ENCODE measurements around the gene PRIMA1. TPM values are rescaled to one million over a fixed set of nuclear protein-coding genes. Genes with fewer than 3 reads are reported as not detected.
"Not testable (repeated sequence)": the region's sequence is repeated elsewhere in the genome, so short reads cannot be mapped to it uniquely, and the experiment has no call there.

PRIMA1 gene
- total and polyA plus RNA-seq, 5 donors from 2014 or later, result not detected

GRCh38 chr14:93824518-93825234, 36.4 kb upstream of the PRIMA1 start:
- no peak overlapping the region for H3K27ac ChIP-seq (ENCODE audit: insufficient read depth, low read length, poor library complexity, severe bottlenecking)
- H3K4me1 ChIP-seq (ENCODE audit: control insufficient read depth, insufficient read depth, low read length, poor library complexity, severe bottlenecking), result no peaks in the 10 kb centered on the region
- peaks cover 18% of the 10 kb centered on the region for H3K27me3 Mint-ChIP-seq
- DNase-seq (no peak), ATAC-seq (ENCODE audit: low read depth in 2 of 2) (no peak)
- H3K4me1 Mint-ChIP-seq, result no peaks in the 10 kb centered on the region
- no peak overlapping the region for H3K4me3 ChIP-seq (ENCODE audit: low read depth, low read length)
- peaks cover 0 to 2% (median 0%) of the 10 kb centered on the region in 7 donors for H3K9me3 Mint-ChIP-seq
- H3K36me3 ChIP-seq (ENCODE audit: control insufficient read depth, insufficient read depth, low read length), result no peaks in the 10 kb centered on the region
- H3K27me3 ChIP-seq (ENCODE audit: control insufficient read depth, insufficient read depth, low read length), result no peaks in the 10 kb centered on the region
- no peak overlapping the region for H3K4me3 Mint-ChIP-seq
- H3K36me3 Mint-ChIP-seq, result no peaks in the 10 kb centered on the region
- no peaks in the 10 kb centered on the region for H3K9me3 ChIP-seq (ENCODE audit: control insufficient read depth in 2 of 2, low read length in 2 of 2)
- no peak overlapping the region for H3K27ac Mint-ChIP-seq

- H3K4me3 Mint-ChIP-seq, result no peak overlapping the region
- peaks cover 0 to 2% (median 0%) of the 10 kb centered on the region in 7 donors for H3K9me3 Mint-ChIP-seq
- Histone ChIP-seq H3K36me3 (ENCODE audit: control insufficient read depth, insufficient read depth, low read length) (no peaks in the 10 kb centered on the region), H3K9me3 (ENCODE audit: control insufficient read depth in 2 of 2, low read length in 2 of 2) (no peaks in the 10 kb centered on the region), H3K4me1 (ENCODE audit: control insufficient read depth, insufficient read depth, low read length, poor library complexity, severe bottlenecking) (no peaks in the 10 kb centered on the region), H3K27me3 (ENCODE audit: control insufficient read depth, insufficient read depth, low read length) (no peaks in the 10 kb centered on the region), H3K4me3 (ENCODE audit: low read depth, low read length) (no peak overlapping the region), H3K27ac (ENCODE audit: insufficient read depth, low read length, poor library complexity, severe bottlenecking) (no peak overlapping the region)
- peaks cover 18% of the 10 kb centered on the region for H3K27me3 Mint-ChIP-seq
- H3K36me3 Mint-ChIP-seq, result no peaks in the 10 kb centered on the region
- ATAC-seq (ENCODE audit: low read depth in 2 of 2), result no peak
- DNase-seq, result no peak
- no peak overlapping the region for H3K27ac Mint-ChIP-seq
- no peaks in the 10 kb centered on the region for H3K4me1 Mint-ChIP-seq
These were observed 35.8 kb upstream of the PRIMA1 start for GRCh38 chr14:93824076-93824475.

GRCh38 chr14:93821051-93821450, 32.8 kb upstream of the PRIMA1 start:
- Mint-ChIP-seq H3K27me3 (peaks cover 5% of the 10 kb centered on the region), H3K9me3 (peaks cover 0 to 5% (median 0%) of the 10 kb centered on the region in 7 donors), H3K4me1 (no peaks in the 10 kb centered on the region), H3K4me3 (no peak overlapping the region), H3K27ac (no peak overlapping the region), H3K36me3 (no peaks in the 10 kb centered on the region)
- Histone ChIP-seq H3K27me3 (ENCODE audit: control insufficient read depth, insufficient read depth, low read length) (no peaks in the 10 kb centered on the region), H3K9me3 (ENCODE audit: control insufficient read depth in 2 of 2, low read length in 2 of 2) (no peaks in the 10 kb centered on the region), H3K27ac (ENCODE audit: insufficient read depth, low read length, poor library complexity, severe bottlenecking) (no peak overlapping the region), H3K36me3 (ENCODE audit: control insufficient read depth, insufficient read depth, low read length) (no peaks in the 10 kb centered on the region), H3K4me1 (ENCODE audit: control insufficient read depth, insufficient read depth, low read length, poor library complexity, severe bottlenecking) (no peaks in the 10 kb centered on the region), H3K4me3 (ENCODE audit: low read depth, low read length) (no peak overlapping the region)
- no peak for DNase-seq
- no peak for ATAC-seq (ENCODE audit: low read depth in 2 of 2)

- H3K4me1 Mint-ChIP-seq, result no peaks in the 10 kb centered on the region
- H3K27me3 ChIP-seq (ENCODE audit: control insufficient read depth, insufficient read depth, low read length), result no peaks in the 10 kb centered on the region
- no peak for ATAC-seq (ENCODE audit: low read depth in 2 of 2)
- H3K9me3 ChIP-seq (ENCODE audit: control insufficient read depth in 2 of 2, low read length in 2 of 2), result peaks cover 9% of the 10 kb centered on the region in 2 experiments
- H3K4me3 ChIP-seq (ENCODE audit: low read depth, low read length), result no peak overlapping the region
- H3K27ac Mint-ChIP-seq, result no peak overlapping the region
- peaks cover 2 to 19% (median 6%) of the 10 kb centered on the region in 7 donors for H3K9me3 Mint-ChIP-seq
- H3K4me1 ChIP-seq (ENCODE audit: control insufficient read depth, insufficient read depth, low read length, poor library complexity, severe bottlenecking), result no peaks in the 10 kb centered on the region
- H3K27ac ChIP-seq (ENCODE audit: insufficient read depth, low read length, poor library complexity, severe bottlenecking), result no peak overlapping the region
- no peaks in the 10 kb centered on the region for H3K36me3 ChIP-seq (ENCODE audit: control insufficient read depth, insufficient read depth, low read length)
- peaks cover 3% of the 10 kb centered on the region for H3K36me3 Mint-ChIP-seq
- no peak for DNase-seq
- H3K27me3 Mint-ChIP-seq, result no peaks in the 10 kb centered on the region
- no peak overlapping the region for H3K4me3 Mint-ChIP-seq
These were observed 30.6 kb upstream of the PRIMA1 start for GRCh38 chr14:93818857-93819256.

- H3K27ac Mint-ChIP-seq, result peak overlapping the region; percentile 2 to 33 (median 24)
- peaks cover 5% of the 10 kb centered on the region for H3K36me3 Mint-ChIP-seq
- Histone ChIP-seq H3K27me3 (ENCODE audit: control insufficient read depth, insufficient read depth, low read length) (no peaks in the 10 kb centered on the region), H3K9me3 (ENCODE audit: control insufficient read depth in 2 of 2, low read length in 2 of 2) (peaks cover 9 to 14% of the 10 kb centered on the region in 2 experiments), H3K4me1 (ENCODE audit: control insufficient read depth, insufficient read depth, low read length, poor library complexity, severe bottlenecking) (peaks cover 11% of the 10 kb centered on the region), H3K4me3 (ENCODE audit: low read depth, low read length) (peak overlapping the region; percentile 39), H3K27ac (ENCODE audit: insufficient read depth, low read length, poor library complexity, severe bottlenecking) (no peak overlapping the region), H3K36me3 (ENCODE audit: control insufficient read depth, insufficient read depth, low read length) (no peaks in the 10 kb centered on the region)
- peaks cover 3 to 35% (median 25%) of the 10 kb centered on the region in 4 donors for H3K4me1 Mint-ChIP-seq
- no peaks in the 10 kb centered on the region for H3K27me3 Mint-ChIP-seq
- H3K4me3 Mint-ChIP-seq, result peak overlapping the region in 2 of 4 donors; percentile 6 to 21
- ATAC-seq (ENCODE audit: low read depth in 2 of 2), result no peak
- DNase-seq, result peak in 1 of 3 donors; percentile 24
- peaks cover 3 to 27% (median 9%) of the 10 kb centered on the region in 7 donors for H3K9me3 Mint-ChIP-seq
These were observed 23.4 kb upstream of the PRIMA1 start for GRCh38 chr14:93811676-93812075.

- ATAC-seq (ENCODE audit: low read depth in 2 of 2) (no peak), DNase-seq (no peak)
- peaks cover 3 to 26% (median 9%) of the 10 kb centered on the region in 7 donors for H3K9me3 Mint-ChIP-seq
These were observed 22.7 kb upstream of the PRIMA1 start for GRCh38 chr14:93811020-93811419.

GRCh38 chr14:93809491-93810420, 21.5 kb upstream of the PRIMA1 start:
- DNase-seq, result peak in 1 of 3 donors; percentile 46
- H3K27ac ChIP-seq (ENCODE audit: insufficient read depth, low read length, poor library complexity, severe bottlenecking); H3K36me3 ChIP-seq (ENCODE audit: control insufficient read depth, insufficient read depth, low read length); H3K36me3 Mint-ChIP-seq; H3K27me3 ChIP-seq (ENCODE audit: control insufficient read depth, insufficient read depth, low read length); ATAC-seq (ENCODE audit: low read depth in 2 of 2); H3K27me3 Mint-ChIP-seq: not testable (repeated sequence)
- Mint-ChIP-seq H3K27ac (peak overlapping the region in 2 of 3 donors; percentile 40 to 41), H3K4me3 (peak overlapping the region in 1 of 4 donors; percentile 7), H3K9me3 (peaks cover 3 to 13% (median 6%) of the 10 kb centered on the region in 7 donors), H3K4me1 (peaks cover 3 to 35% (median 25%) of the 10 kb centered on the region in 4 donors)
- Histone ChIP-seq H3K4me1 (ENCODE audit: control insufficient read depth, insufficient read depth, low read length, poor library complexity, severe bottlenecking) (peaks cover 11% of the 10 kb centered on the region), H3K9me3 (ENCODE audit: control insufficient read depth in 2 of 2, low read length in 2 of 2) (peaks cover 2 to 14% of the 10 kb centered on the region in 2 experiments), H3K4me3 (ENCODE audit: low read depth, low read length) (peak overlapping the region; percentile 23)

More at GRCh38 chr14:93811020-93811419, 22.7 kb upstream of the PRIMA1 start:
- Histone ChIP-seq H3K4me1 (ENCODE audit: control insufficient read depth, insufficient read depth, low read length, poor library complexity, severe bottlenecking) (peaks cover 11% of the 10 kb centered on the region), H3K36me3 (ENCODE audit: control insufficient read depth, insufficient read depth, low read length) (no peaks in the 10 kb centered on the region), H3K27me3 (ENCODE audit: control insufficient read depth, insufficient read depth, low read length) (no peaks in the 10 kb centered on the region), H3K27ac (ENCODE audit: insufficient read depth, low read length, poor library complexity, severe bottlenecking) (no peak overlapping the region), H3K9me3 (ENCODE audit: control insufficient read depth in 2 of 2, low read length in 2 of 2) (peaks cover 9 to 14% of the 10 kb centered on the region in 2 experiments), H3K4me3 (ENCODE audit: low read depth, low read length) (peak overlapping the region; percentile 39)
- Mint-ChIP-seq H3K27ac (peak overlapping the region in 1 of 3 donors; percentile 24), H3K4me1 (peaks cover 3 to 35% (median 25%) of the 10 kb centered on the region in 4 donors), H3K27me3 (no peaks in the 10 kb centered on the region), H3K36me3 (peaks cover 5% of the 10 kb centered on the region), H3K4me3 (peak overlapping the region in 1 of 4 donors; percentile 6)

All from CD4-positive, CD25-positive, alpha-beta regulatory T cell (primary cell).